OCI-LY3 (cell line): Measurements from ENCODE around the gene ABCC3.

Experiments
- CTCF ChIP-seq: fragments of 200-600, 300-600 bp; sonication (generic); IDR thresholded peaks from 2 replicates; pipeline ENCODE4 v1.5.1; 2014; ENCODE audit warnings: antibody characterized with exemption, low read length, low read depth
- EZH2phosphoT487 ChIP-seq: fragments of 200-600 bp; shearing (Covaris generic); IDR thresholded peaks from 2 replicates; pipeline ENCODE4 v1.6.1; 2018; ENCODE audit warnings: antibody characterized with exemption, mixed run types, low read depth

GRCh38 chr17:50645748-50646682, 11.3 kb downstream of the ABCC3 start:
- no peak for TF ChIP-seq CTCF
- TF ChIP-seq EZH2phosphoT487, result no peak
